NCI-H345 (cell line): ENCODE results near the gene SMIM10L1.

Experiments
- DNase-seq: peaks from one replicate; lab custom pipeline; 2025; lab: John Stamatoyannopoulos, UW

SMIM10L1 gene

DNA sequence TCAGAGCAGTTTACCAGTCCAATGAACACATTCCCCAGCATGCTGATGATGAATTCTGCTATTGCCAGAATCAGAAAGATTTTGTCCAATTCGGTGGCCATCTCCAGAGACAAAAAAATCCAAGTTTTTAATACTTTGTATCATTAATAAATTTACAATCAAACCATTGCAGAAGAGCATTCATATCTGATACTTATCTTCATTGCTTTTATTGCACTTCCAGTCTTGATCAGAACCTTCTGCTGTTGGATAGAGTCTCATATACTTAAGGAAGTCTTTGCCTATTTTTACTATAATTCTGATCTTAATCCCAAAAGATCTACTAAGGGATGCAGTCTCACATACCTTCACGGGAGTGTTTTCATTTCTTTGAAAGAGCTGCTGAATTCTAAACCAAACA is 15.8 kb downstream of the SMIM10L1 start, which contains the start of gene TAS2R42:
TSS of gene TAS2R42 (minus strand) at position 101 of the 400 bp plus-strand sequence. CDS start at position 101, 0 bp downstream.
- DNase-seq: no peak

DNA sequence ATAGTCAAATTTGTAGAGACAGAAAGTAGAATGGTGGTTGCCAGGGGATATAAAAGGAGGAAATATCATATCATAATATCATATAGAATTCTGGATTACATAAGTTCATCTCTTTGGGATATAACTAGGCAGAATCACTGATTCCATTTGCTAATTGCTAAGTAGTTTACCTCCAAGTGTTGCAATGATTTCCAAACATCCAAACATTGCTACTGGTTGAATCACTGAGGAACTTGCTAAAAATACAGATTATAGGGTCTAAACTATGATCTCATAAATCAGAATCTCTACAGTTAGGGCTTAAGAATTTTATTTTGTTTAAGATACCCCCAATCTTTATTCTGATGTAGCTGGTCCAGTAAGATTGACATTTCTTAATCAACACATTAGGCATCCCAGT is 31.8 kb downstream of the SMIM10L1 start:
- DNase-seq: no peak

DNA sequence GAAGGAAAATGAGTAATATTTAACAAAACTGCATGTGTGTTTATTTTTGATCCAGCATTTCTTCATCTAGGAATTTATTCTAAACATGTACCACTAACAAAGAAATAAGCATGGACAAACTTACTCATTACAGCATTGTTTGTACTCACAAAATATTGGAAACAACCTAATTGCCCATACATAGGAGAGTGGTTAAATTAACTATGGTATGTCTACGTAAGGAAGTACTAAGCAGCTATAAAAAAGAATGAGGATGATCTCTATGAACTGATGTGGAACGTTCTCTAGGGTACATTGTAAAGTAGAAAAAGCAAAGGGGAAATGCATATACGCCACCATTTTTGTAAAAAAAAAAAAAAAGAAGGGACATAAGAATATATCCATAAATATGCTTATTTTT is 33.2 kb downstream of the SMIM10L1 start:
- no peak for DNase-seq

DNA sequence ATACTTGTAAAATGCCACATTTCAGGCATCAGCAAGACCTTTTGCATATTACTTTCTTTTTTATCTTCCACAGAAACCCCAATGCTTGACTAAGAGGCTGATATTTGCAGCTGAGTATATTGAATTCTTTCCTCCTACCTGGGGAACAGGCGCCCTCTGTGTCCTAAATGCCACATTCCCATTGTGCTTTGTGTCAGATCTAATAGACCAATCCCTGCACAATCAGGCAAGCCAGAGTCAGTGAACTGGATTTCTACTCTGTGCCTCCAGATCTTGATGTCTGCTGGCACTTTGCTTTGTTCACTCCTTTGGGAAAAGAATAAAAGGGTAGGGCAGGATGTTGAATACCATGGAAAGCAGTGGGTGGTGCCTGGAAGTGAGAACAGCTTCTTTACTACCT is 38.1 kb downstream of the SMIM10L1 start:
- peak; percentile 6 for DNase-seq
